ENCODE results near the gene NAV3.

- TF ChIP-seq POLR2A (IDR thresholded peaks at IDR 0.05) (no peak), EP300 (IDR thresholded peaks at IDR 0.05) (no peak)
- TF ChIP-seq, protein P1, sequence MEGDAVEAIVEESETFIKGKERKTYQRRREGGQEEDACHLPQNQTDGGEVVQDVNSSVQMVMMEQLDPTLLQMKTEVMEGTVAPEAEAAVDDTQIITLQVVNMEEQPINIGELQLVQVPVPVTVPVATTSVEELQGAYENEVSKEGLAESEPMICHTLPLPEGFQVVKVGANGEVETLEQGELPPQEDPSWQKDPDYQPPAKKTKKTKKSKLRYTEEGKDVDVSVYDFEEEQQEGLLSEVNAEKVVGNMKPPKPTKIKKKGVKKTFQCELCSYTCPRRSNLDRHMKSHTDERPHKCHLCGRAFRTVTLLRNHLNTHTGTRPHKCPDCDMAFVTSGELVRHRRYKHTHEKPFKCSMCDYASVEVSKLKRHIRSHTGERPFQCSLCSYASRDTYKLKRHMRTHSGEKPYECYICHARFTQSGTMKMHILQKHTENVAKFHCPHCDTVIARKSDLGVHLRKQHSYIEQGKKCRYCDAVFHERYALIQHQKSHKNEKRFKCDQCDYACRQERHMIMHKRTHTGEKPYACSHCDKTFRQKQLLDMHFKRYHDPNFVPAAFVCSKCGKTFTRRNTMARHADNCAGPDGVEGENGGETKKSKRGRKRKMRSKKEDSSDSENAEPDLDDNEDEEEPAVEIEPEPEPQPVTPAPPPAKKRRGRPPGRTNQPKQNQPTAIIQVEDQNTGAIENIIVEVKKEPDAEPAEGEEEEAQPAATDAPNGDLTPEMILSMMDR (IDR thresholded peaks at IDR 0.05): no peak
These were observed 368.2 kb downstream of the NAV3 start for GRCh38 chr12:78198896-78199295.
